Neural progenitor cell (in vitro differentiated cells): ENCODE results near the gene GSG1. TPM values are rescaled to one million over a fixed set of nuclear protein-coding genes. Genes with fewer than 3 reads are reported as not detected.

Source experiments
- DNase-seq: peaks from one replicate; pipeline ENCODE4 v3.0.0-alpha.2; 2016; ENCODE audit warnings: low spot score
- H2AFZ ChIP-seq: fragments of 200-600 bp; sonication (generic); replicated peaks from 2 replicates; pipeline ENCODE4 v1.6.1; 2016; ENCODE audit warnings: antibody characterized with exemption
- H3F3A ChIP-seq: fragments of 200-600 bp; sonication (generic); 2 replicates; pipeline ENCODE4 v1.6.1; 2016; ENCODE audit warnings: antibody characterized with exemption, low read depth
- H3K27ac ChIP-seq: fragments of 200-600 bp; sonication (generic); 2 replicates; pipeline ENCODE4 v1.5.1; 2016; ENCODE audit warnings: mild to moderate bottlenecking
- H3K27me3 ChIP-seq: fragments of 200-600 bp; sonication (generic); 2 replicates; pipeline ENCODE4 v1.6.1; 2016; ENCODE audit warnings: mild to moderate bottlenecking, moderate library complexity
- H3K36me3 ChIP-seq: fragments of 200-600 bp; sonication (generic); 2 replicates; pipeline ENCODE4 v1.5.1; 2016
- H3K4me1 ChIP-seq: fragments of 200-600 bp; sonication (generic); 2 replicates; pipeline ENCODE4 v1.6.1; 2016; ENCODE audit warnings: mixed run types
- H3K4me2 ChIP-seq: fragments of 200-600 bp; sonication (generic); 2 replicates; pipeline ENCODE4 v1.6.1; 2016
- H3K4me3 ChIP-seq: fragments of 200-600 bp; sonication (generic); 2 replicates; pipeline ENCODE4 v1.5.1; 2016
- H3K79me2 ChIP-seq: fragments of 200-600 bp; sonication (generic); 2 replicates; pipeline ENCODE4 v1.6.1; 2016; ENCODE audit warnings: low read depth
- H3K9ac ChIP-seq: fragments of 200-600 bp; sonication (generic); 2 replicates; pipeline ENCODE4 v1.6.1; 2016
- H3K9me3 ChIP-seq: fragments of 200-600 bp; sonication (generic); 2 replicates; pipeline ENCODE4 v1.5.1; 2016; ENCODE audit warnings: low read depth
- H4K20me1 ChIP-seq: fragments of 200-600 bp; sonication (generic); 2 replicates; pipeline ENCODE4 v1.6.1; 2016; ENCODE audit warnings: low read depth
- H3K27ac Mint-ChIP-seq: 3 replicates; pipeline ENCODE4 v1.8.0; 2021; ENCODE audit warnings: mixed read lengths
- H3K27me3 Mint-ChIP-seq: 2 replicates; pipeline ENCODE4 v1.8.0; 2022; ENCODE audit warnings: low read depth, mild to moderate bottlenecking, inconsistent platforms, moderate library complexity, mixed read lengths; ENCODE audit not compliant: insufficient read depth
- H3K36me3 Mint-ChIP-seq: 3 replicates; pipeline ENCODE4 v1.8.0; 2021; ENCODE audit warnings: mixed read lengths
- H3K4me1 Mint-ChIP-seq: 3 replicates; pipeline ENCODE4 v1.8.0; 2021; ENCODE audit warnings: mixed read lengths
- H3K4me3 Mint-ChIP-seq: 3 replicates; pipeline ENCODE4 v1.8.0; 2021; ENCODE audit warnings: mild to moderate bottlenecking, moderate library complexity, mixed read lengths
- H3K9me3 Mint-ChIP-seq: 3 replicates; pipeline ENCODE4 v1.8.0; 2020; ENCODE audit warnings: mixed read lengths
- CTCF ChIP-seq: fragments of 200-600 bp; sonication (generic); IDR thresholded peaks from 2 replicates; pipeline ENCODE4 v1.5.1; 2017; ENCODE audit warnings: antibody characterized with exemption, mild to moderate bottlenecking
- EZH2 ChIP-seq: fragments of 200-600 bp; sonication (generic); IDR thresholded peaks from 2 replicates; pipeline ENCODE4 v1.6.1; 2017; ENCODE audit warnings: antibody characterized with exemption, mild to moderate bottlenecking, moderate library complexity
- EZH2phosphoT487 ChIP-seq: fragments of 200-600 bp; sonication (generic); IDR thresholded peaks from 2 replicates; pipeline ENCODE4 v1.6.1; 2017; ENCODE audit warnings: antibody characterized with exemption
- total RNA-seq: library from RNA; depleted of rRNA; stranded (reverse); fragments of >200 nt; gene quantifications from 2 replicates; pipeline ENCODE4 v1.2.3, GENCODE V29; 2015; ENCODE audit warnings: low replicate concordance

GSG1 gene
- total RNA-seq, 1 donor from 2014 or later, result not detected

- Histone ChIP-seq H3K4me2 (no peak overlapping the region), H4K20me1 (no peaks in the 10 kb centered on the region), H3K4me3 (no peak overlapping the region), H2AFZ (peak overlapping the region; percentile 1), H3K79me2 (no peaks in the 10 kb centered on the region), H3K9me3 (no peaks in the 10 kb centered on the region), H3K9ac (no peak overlapping the region), H3K4me1 (peaks cover 3% of the 10 kb centered on the region), H3K27ac (no peak overlapping the region), H3K36me3 (no peaks in the 10 kb centered on the region), H3K27me3 (no peaks in the 10 kb centered on the region), H3F3A (peaks cover 1% of the 10 kb centered on the region)
- peaks cover 3% of the 10 kb centered on the region for H3K27me3 Mint-ChIP-seq
- peaks cover 2% of the 10 kb centered on the region for H3K36me3 Mint-ChIP-seq
- H3K9me3 Mint-ChIP-seq, result peaks cover 3% of the 10 kb centered on the region
- no peak overlapping the region for H3K4me3 Mint-ChIP-seq
- H3K27ac Mint-ChIP-seq, result no peak overlapping the region
- DNase-seq, result no peak
- TF ChIP-seq EZH2 (no peak), EZH2phosphoT487 (no peak), CTCF (no peak)
- no peaks in the 10 kb centered on the region for H3K4me1 Mint-ChIP-seq
These were observed 44.4 kb upstream of the GSG1 start for GRCh38 chr12:13147688-13148484.

GRCh38 chr12:13146336-13146938 lies 43.0 kb upstream of the GSG1 start:
- Mint-ChIP-seq H3K27ac (no peak overlapping the region), H3K9me3 (peaks cover 3% of the 10 kb centered on the region), H3K27me3 (peaks cover 5% of the 10 kb centered on the region), H3K36me3 (peaks cover 2% of the 10 kb centered on the region), H3K4me3 (no peak overlapping the region), H3K4me1 (no peaks in the 10 kb centered on the region)
- H3K4me2 ChIP-seq, result no peak overlapping the region
- no peaks in the 10 kb centered on the region for H3K79me2 ChIP-seq
- H3F3A ChIP-seq, result no peaks in the 10 kb centered on the region
- no peak overlapping the region for H2AFZ ChIP-seq
- no peaks in the 10 kb centered on the region for H3K27me3 ChIP-seq
- no peak for DNase-seq
- no peak overlapping the region for H3K27ac ChIP-seq
- H3K36me3 ChIP-seq, result no peaks in the 10 kb centered on the region
- TF ChIP-seq EZH2phosphoT487, result no peak
- TF ChIP-seq EZH2, result no peak
- no peak for TF ChIP-seq CTCF
- H4K20me1 ChIP-seq, result no peaks in the 10 kb centered on the region
- H3K9ac ChIP-seq, result no peak overlapping the region
- no peak overlapping the region for H3K4me3 ChIP-seq
- H3K4me1 ChIP-seq, result no peaks in the 10 kb centered on the region
- no peaks in the 10 kb centered on the region for H3K9me3 ChIP-seq

GRCh38 chr12:13144266-13144828 lies 40.9 kb upstream of the GSG1 start:
- Mint-ChIP-seq H3K4me3 (no peak overlapping the region), H3K36me3 (no peaks in the 10 kb centered on the region), H3K27me3 (peaks cover 5% of the 10 kb centered on the region), H3K27ac (no peak overlapping the region), H3K9me3 (no peaks in the 10 kb centered on the region), H3K4me1 (no peaks in the 10 kb centered on the region)
- Histone ChIP-seq H3K9ac (no peak overlapping the region), H3K79me2 (no peaks in the 10 kb centered on the region), H3F3A (no peaks in the 10 kb centered on the region), H3K36me3 (no peaks in the 10 kb centered on the region), H3K27me3 (no peaks in the 10 kb centered on the region), H3K4me3 (no peak overlapping the region), H3K9me3 (no peaks in the 10 kb centered on the region), H3K4me2 (no peak overlapping the region), H3K27ac (no peak overlapping the region), H3K4me1 (no peaks in the 10 kb centered on the region), H4K20me1 (no peaks in the 10 kb centered on the region), H2AFZ (no peak overlapping the region)
- TF ChIP-seq CTCF (no peak), EZH2 (no peak), EZH2phosphoT487 (no peak)
- no peak for DNase-seq
